Heart left ventricle (tissue), 16 donors: ENCODE measurements around the gene TSPAN15. TPM values are rescaled to one million over a fixed set of nuclear protein-coding genes. Genes with fewer than 3 reads are reported as not detected.

Source experiments
- ATAC-seq, 4 donors: fragments of 200-7000 bp; cut with Tn5 transposase; one replicate each; pipeline ENCODE4 v1.9.1; 2020 to 2022; ENCODE audit warnings: moderate library complexity in 4 of 4, mild to moderate bottlenecking in 3 of 4, moderate number of reproducible peaks in 1 of 4
- DNase-seq, 5 donors: peaks; one replicate each; pipeline ENCODE4 v3.0.0-alpha.2; 2020
- H3K27ac ChIP-seq, 12 donors: fragments of 200-600 bp; sonication (generic) in 4 of 12; one replicate each; pipeline versions ENCODE4 v1.5.0 to v1.8.0; 2016 to 2022; ENCODE audit warnings: mild to moderate bottlenecking in 2 of 12
- H3K27me3 ChIP-seq, 9 donors: fragments of 200-600 bp; sonication (generic) in 2 of 9; one replicate each; pipeline versions ENCODE4 v1.5.1 to v1.8.0; 2016 to 2022; ENCODE audit warnings: mild to moderate bottlenecking in 3 of 9
- H3K36me3 ChIP-seq, 9 donors: fragments of 200-600 bp; sonication (generic) in 2 of 9; one replicate each; pipeline versions ENCODE4 v1.5.0 to v1.8.0; 2018 to 2022; ENCODE audit warnings: mild to moderate bottlenecking in 2 of 9
- H3K4me1 ChIP-seq, 12 donors: fragments of 200-600 bp; sonication (generic) in 4 of 12; one replicate each; pipeline versions ENCODE4 v1.5.0 to v1.8.0; 2016 to 2022; ENCODE audit warnings: mild to moderate bottlenecking in 3 of 12
- H3K4me3 ChIP-seq, 12 donors: fragments of 200-600 bp; sonication (generic) in 4 of 12; one replicate each; pipeline versions ENCODE4 v1.5.0 to v1.8.0; 2017 to 2022; ENCODE audit warnings: mild to moderate bottlenecking in 9 of 12, moderate library complexity in 4 of 12
- H3K9me3 ChIP-seq, 12 donors: fragments of 200-600 bp; sonication (generic) in 4 of 12; one replicate each; pipeline versions ENCODE4 v1.5.0 to v1.8.0; 2016 to 2022; ENCODE audit warnings: mild to moderate bottlenecking in 1 of 12
- POLR2A ChIP-seq, 2 donors: fragments of 450-650 bp; IDR thresholded peaks; one replicate each; pipeline ENCODE4 v1.6.1; 2017; ENCODE audit warnings: antibody characterized with exemption in 2 of 2, mild to moderate bottlenecking in 2 of 2, moderate library complexity in 2 of 2
- WGBS, 4 donors: extraction: QIAGEN DNeasy Blood & Tissue Kit in 2 of 4; methylation state at CpG; one replicate each; pipeline versions ENCODE4 v1.1.5 to v1.1.7; 2013 to 2018; 5-methylcytosine and 5-hydroxymethylcytosine counted together
- intact Hi-C, 10 donors: fragments of 100-400 bp; cut with DNase I; formaldehyde crosslinking; loops; one replicate each; pipeline versions ENCODE4 v1.11.1 to v1.14.2; 2022
- polyA plus RNA-seq, 2 donors: library from polyadenylated mRNA; stranded (reverse); fragments of 200-250 nt; gene quantifications; one replicate each; pipeline ENCODE4 v1.2.3, GENCODE V29; 2013
- total RNA-seq, 9 donors: library from RNA; depleted of rRNA in 2 of 9; stranded (reverse); fragments of >200 nt in 2 of 9; fragmentation: NEBNext Ultra II Directional in 3 of 9; extraction: Animal tissue kit (Norgen Biotek cat#: 25700) in 3 of 9; gene quantifications; one replicate each; pipeline versions ENCODE4 v1.1.0 to v1.2.4, GENCODE V29; 2016 to 2023
- TF ChIP-seq, protein P1 (sequence below), 12 donors: fragments of 200-600 bp; sonication (generic) in 4 of 12; IDR thresholded peaks; one replicate each; pipeline versions ENCODE4 v1.5.0 to v1.8.0; 2018 to 2022; ENCODE audit warnings: antibody characterized with exemption in 12 of 12, mild to moderate bottlenecking in 5 of 12
- donor health status: ischemic (EF 13 %, LVEDD 7.1; RV severe dilation, severe dysfunction).
- donor health status: healthy with polysubstance abuse.
- donor health status: DM: no; HTN: yes; CAD: no.
- donor health status: DM: no; HTN: no; CAD: no.
- donor health status: ischemic (EF 25% LVEDD 6.9; RV normal size, moderate dysfunction).
- donor health status: ischemic (EF 25% LVEDD 5.7; RV mildly dilated, moderate dysfunction).
- donor health status: healthy.
- donor health status: DM: yes; HTN: yes; CAD: no.
- donor health status: ischemic (EF 35%, LVEDD 5.7; RV mildly dilated, moderate dysfunction).
- donor health status: nonischemic (EF 11% LVEDD 7.7; RV severe dilation, severe dysfunction).
- donor health status: DM: yes; HTN: yes; CAD: no.
- donor health status: PGD.
- donor health status: ischemic (EF 29% LVEDD 5.4; RV normal size, mild dysfunction).
- donor health status: nonischemic (EF 23%, LVEDD 6.1; RV moderate dilation, normal function).

The TSPAN15 gene
- total and polyA plus RNA-seq, 11 donors, result 4.5 to 20.2 (median 11.1) TPM

DNA sequence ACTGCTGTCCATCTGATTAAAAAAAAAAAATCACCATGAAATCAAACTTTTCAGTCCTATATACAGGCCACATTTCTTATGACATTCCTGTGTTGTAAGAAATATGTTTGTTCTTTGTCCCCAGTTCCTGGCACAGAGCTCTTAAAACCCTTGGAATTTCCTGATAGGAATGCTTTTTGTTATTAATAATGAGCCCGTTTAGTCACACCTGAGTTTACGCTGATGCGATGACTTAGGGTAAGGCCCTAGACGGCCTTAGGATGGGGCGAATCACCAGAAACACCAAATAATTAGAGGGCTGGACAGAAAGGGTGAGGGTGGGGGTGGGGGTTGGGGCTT, 17.5 kb downstream of the TSPAN15 start:
- intact Hi-C loops, result no loop called here

DNA sequence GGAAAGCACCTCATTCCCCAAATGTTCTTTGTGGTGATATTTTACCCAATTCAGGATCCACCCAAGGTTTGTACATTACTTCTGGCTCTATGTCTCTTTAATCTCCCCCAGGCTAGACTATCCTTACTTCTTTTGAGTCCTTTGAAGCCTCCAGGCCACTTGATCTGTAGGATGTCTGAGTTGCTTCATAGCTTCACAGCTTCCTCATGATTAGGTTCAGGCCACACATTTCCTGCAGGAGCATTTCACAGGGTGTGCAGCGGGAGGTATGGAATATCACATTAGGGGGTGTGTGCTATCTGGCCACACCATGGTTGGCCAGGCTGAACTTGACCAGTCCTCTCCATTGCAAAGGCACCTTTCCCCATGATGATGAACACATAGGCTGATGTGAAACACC, 18.7 kb downstream of the TSPAN15 start:
- peak overlapping the region in 7 of 12 donors; percentile 12 to 92 (median 79) for H3K27ac ChIP-seq
- peaks cover 9 to 85% (median 60%) of the 10 kb centered on the region in 12 donors for H3K4me1 ChIP-seq
- H3K9me3 ChIP-seq, result no peaks in the 10 kb centered on the region
- no peaks in the 10 kb centered on the region for H3K27me3 ChIP-seq
- intact Hi-C loops, result no loop called here
- no peaks in the 10 kb centered on the region for H3K36me3 ChIP-seq
- no peak overlapping the region for H3K4me3 ChIP-seq
- TF ChIP-seq POLR2A (IDR thresholded peaks at IDR 0.05), result no peak
- TF ChIP-seq, protein P1, sequence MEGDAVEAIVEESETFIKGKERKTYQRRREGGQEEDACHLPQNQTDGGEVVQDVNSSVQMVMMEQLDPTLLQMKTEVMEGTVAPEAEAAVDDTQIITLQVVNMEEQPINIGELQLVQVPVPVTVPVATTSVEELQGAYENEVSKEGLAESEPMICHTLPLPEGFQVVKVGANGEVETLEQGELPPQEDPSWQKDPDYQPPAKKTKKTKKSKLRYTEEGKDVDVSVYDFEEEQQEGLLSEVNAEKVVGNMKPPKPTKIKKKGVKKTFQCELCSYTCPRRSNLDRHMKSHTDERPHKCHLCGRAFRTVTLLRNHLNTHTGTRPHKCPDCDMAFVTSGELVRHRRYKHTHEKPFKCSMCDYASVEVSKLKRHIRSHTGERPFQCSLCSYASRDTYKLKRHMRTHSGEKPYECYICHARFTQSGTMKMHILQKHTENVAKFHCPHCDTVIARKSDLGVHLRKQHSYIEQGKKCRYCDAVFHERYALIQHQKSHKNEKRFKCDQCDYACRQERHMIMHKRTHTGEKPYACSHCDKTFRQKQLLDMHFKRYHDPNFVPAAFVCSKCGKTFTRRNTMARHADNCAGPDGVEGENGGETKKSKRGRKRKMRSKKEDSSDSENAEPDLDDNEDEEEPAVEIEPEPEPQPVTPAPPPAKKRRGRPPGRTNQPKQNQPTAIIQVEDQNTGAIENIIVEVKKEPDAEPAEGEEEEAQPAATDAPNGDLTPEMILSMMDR (IDR thresholded peaks at IDR 0.05), result no peak
- ATAC-seq (no peak), DNase-seq (no peak)
- 86 to 89% (median 88%) methylated on average over 1 of the region's 1 CpG for WGBS, 4 donors

More for the DNA sequence above, 17.5 kb downstream of the TSPAN15 start:
- H3K4me1 ChIP-seq, result peaks cover 12 to 85% (median 60%) of the 10 kb centered on the region in 12 donors
- H3K27ac ChIP-seq, result peak overlapping the region in 11 of 12 donors; percentile 61 to 92 (median 81)
- H3K9me3 ChIP-seq, result no peaks in the 10 kb centered on the region
- peak in 2 of 4 donors; percentile 4 to 13 for ATAC-seq
- H3K36me3 ChIP-seq, result no peaks in the 10 kb centered on the region
- no peak for DNase-seq
- no peak for TF ChIP-seq POLR2A (IDR thresholded peaks at IDR 0.05)
- TF ChIP-seq, protein P1 (IDR thresholded peaks at IDR 0.05), result no peak
- 68 to 73% (median 71%) methylated on average over 5 of the region's 5 CpGs for whole genome bisulfite sequencing, 4 donors
- H3K4me3 ChIP-seq, result no peak overlapping the region
- no peaks in the 10 kb centered on the region for H3K27me3 ChIP-seq

DNA sequence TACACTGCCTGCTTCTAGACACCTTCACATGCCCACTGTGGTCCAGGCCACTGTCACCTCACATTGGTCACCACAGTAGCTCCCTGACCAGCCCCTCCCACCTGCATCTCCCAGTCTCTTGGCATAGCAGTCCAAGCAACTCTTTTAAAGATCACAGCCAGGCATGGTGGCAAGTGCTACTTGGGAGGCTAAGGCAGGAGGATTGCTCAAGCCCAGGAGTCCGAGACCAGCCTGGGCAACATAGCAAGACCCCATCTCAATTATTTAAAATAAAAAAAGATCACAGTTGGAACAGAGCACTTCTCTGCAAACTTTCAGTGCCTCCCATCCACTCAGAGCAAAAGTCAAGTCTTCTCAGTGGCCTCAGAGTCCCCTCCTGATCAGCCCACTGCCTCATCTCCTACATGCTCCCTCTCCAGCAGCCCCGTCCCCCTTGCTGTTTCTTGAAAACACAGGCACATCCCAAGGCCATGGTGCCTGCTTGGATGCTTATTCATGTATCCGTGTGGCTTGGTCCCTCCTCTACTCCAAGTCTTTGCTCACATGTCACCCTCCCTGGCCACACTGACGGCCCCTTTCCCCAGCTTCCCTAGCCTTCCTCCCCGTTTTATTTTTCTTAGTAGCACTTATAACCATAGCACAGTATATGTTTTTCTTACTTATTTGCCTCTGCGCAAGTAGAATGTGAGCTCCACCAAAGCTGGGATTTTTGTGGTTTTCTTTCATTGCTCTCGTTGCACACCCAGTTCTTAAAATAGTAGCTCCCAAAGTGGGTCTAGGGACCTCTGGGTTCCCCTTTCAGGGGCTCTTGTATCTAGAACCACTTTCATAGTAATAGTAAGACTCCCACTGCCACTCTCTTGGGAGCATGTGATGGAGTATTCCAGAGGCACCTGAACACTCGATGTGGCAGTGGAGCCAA, 19.5 kb downstream of the TSPAN15 start:
- H3K27me3 ChIP-seq, result no peaks in the 10 kb centered on the region
- ATAC-seq (no peak), DNase-seq (no peak)
- H3K36me3 ChIP-seq, result no peaks in the 10 kb centered on the region
- peak overlapping the region in 1 of 12 donors; percentile 92 for H3K27ac ChIP-seq
- TF ChIP-seq, protein P1 (IDR thresholded peaks at IDR 0.05), result no peak
- TF ChIP-seq POLR2A (IDR thresholded peaks at IDR 0.05), result no peak
- peaks cover 9 to 85% (median 60%) of the 10 kb centered on the region in 12 donors for H3K4me1 ChIP-seq
- intact Hi-C loops, result no loop called here
- H3K4me3 ChIP-seq, result no peak overlapping the region
- WGBS, 4 donors, result 80 to 87% (median 85%) methylated on average over 8 of the region's 8 CpGs
- no peaks in the 10 kb centered on the region for H3K9me3 ChIP-seq

DNA sequence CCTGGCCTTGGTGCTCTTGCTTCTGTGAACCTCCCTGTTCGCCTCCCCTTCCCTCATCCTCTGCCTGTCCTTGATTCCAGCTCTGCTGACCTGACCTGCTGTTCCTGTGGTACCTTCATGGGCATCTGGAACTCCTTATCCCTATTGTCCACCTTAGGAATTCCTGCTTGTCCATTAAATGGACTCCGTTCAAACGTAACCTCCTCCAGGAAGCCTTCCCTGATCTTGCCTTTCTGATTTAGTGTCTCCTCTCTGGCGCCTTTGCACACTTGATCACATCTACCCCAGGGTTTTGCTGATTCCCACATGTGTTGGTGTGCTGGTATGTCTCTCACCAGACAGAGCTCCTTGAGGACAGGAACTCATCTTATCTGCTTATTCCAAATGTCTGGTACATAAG, 20.9 kb downstream of the TSPAN15 start:
- Histone ChIP-seq H3K27ac (peak overlapping the region in 6 of 12 donors; percentile 0 to 92 (median 42)), H3K4me3 (no peak overlapping the region), H3K9me3 (no peaks in the 10 kb centered on the region), H3K4me1 (peaks cover 7 to 75% (median 46%) of the 10 kb centered on the region in 12 donors), H3K27me3 (no peaks in the 10 kb centered on the region), H3K36me3 (no peaks in the 10 kb centered on the region)
- TF ChIP-seq, protein P1 (IDR thresholded peaks at IDR 0.05), result no peak
- no peak for TF ChIP-seq POLR2A (IDR thresholded peaks at IDR 0.05)
- no peak for ATAC-seq
- DNase-seq, result no peak
- intact Hi-C loops, result no loop called here
- 91 to 96% (median 92%) methylated on average over 4 of the region's 4 CpGs for WGBS, 4 donors
